ENCODE data around the gene UNC79.
"Not testable (repeated sequence)": the region's sequence is repeated elsewhere in the genome, so short reads cannot be mapped to it uniquely, and the experiment has no call there.

Gene UNC79

DNA sequence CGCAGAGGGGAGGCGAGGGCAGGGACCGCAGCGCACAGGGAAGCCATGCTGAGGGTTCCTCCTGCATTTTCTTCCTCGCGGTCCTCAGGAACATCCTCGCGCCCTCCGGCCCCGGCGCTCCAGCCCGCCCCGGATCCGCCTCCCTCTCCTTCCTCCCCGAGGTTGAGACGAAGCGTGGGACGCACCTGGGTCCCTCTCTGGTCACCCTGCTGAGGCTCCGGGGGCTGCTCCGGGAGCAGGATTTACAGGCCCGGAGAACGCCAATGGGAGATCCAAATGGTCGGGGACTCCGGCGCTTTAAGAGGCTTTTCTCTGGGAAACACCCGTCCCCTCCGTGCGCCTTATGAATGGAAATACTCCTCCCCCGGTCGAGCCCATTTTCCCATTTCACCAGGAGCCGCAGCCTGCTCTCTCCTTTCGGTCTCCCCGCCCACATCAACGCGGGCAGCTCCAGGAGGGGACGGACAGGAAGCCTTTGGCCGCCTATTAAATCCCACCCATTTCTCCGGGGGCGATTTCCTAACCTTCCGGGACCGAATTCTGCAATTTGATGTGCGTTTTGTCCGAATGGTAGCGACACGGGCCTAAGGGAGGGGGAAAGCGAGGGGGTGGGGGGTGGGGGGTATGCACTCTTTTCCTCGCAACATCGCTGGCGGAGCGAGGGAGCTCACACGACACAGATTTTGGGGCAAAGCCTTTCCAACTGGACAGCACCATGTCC is at the start of gene UNC79:
Gene UNC79 (plus strand): TSS at position 625 of the 721 bp plus-strand sequence. CDS start 91 bp downstream, at position 716.
- peak within 1 kb of the TSS; percentile 33 for H3K4me3 ChIP-seq (ENCODE audit: low read depth, low read length)
- DNase-seq (ENCODE audit: low read depth) = no peak

DNA sequence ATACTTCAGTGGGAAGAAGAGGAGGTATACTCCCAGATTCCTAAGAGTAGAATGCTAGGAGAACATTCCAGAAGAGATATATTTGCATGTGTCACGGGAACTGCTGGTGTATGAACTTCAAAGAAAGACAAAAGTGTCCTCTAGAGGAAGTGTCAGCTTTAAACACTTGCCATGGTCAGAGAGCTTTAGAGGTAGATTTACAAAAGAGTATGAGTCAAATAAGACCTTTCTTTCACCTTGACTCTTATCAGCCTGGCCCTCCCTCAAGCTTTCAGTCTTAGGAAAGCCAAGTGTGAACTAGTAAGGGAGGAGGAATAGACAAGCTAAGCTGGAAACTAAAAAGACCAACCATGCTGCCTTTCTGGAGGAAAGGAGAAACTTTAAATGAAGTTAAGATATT is 49.1 kb upstream of the UNC79 start:
- no peak for DNase-seq (ENCODE audit: low read depth)
- no peak overlapping the region for H3K4me3 ChIP-seq (ENCODE audit: low read depth, low read length)

DNA sequence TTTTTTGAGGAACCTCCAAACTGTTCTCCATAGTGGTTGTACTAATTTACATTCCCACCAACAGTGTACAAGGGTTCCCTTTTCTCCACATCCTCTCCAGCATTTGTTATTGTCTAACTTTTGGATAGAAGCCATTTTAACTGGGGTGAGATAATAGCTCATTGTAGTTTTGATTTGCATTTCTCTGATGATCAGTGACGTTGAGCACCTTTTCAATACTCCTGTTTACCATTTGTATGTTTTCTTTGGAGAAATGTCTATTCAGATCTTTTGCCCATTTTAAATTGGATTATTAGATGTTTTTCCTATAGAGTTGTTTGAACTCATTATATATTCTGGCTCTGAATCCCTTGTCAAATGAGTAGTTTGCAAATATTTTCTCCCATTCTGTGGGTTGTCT is 46.5 kb upstream of the UNC79 start:
- H3K4me3 ChIP-seq (ENCODE audit: low read depth, low read length); DNase-seq (ENCODE audit: low read depth): not testable (repeated sequence)

DNA sequence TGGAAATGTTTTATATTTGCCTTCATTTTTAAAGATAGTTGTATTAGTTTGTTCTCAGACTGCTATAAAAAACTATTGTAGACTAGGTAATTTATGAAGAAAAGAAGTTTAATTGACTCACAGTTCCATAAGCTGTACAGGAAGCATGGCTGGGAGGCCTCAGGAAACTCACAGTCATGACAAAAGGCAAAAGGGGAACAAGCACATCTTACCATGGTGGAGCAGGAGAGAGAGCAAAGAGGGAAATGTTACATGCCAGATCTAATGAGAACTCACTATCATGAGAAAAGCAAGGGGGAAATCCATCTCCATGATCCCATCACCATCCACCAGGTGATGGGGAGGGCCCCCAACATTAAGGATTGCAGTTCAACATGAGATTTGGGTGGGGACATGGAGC is 35.5 kb upstream of the UNC79 start:
- H3K4me3 ChIP-seq (ENCODE audit: low read depth, low read length) = no peak overlapping the region
- DNase-seq (ENCODE audit: low read depth) = no peak

DNA sequence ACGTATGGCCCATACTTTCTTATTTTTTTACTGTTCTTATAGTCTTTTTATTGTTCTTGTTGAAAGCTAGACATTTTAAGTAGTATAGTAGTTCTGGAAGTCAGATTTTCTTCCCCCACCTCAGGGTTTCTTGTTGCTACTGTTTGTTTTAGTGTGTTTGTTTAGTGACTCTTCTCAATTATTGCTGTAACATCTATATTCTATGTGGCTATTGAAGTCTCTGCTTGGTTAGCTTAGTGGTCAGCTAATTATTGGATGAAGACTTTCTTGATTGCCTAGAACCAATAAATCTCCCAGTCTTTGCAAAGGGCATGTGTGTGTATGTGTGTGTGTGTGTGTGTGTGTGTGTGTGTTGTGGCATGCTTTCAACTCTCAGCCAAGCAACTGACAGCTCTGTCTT is 34.3 kb upstream of the UNC79 start:
- H3K4me3 ChIP-seq (ENCODE audit: low read depth, low read length) = no peak overlapping the region
- DNase-seq (ENCODE audit: low read depth) = no peak

DNA sequence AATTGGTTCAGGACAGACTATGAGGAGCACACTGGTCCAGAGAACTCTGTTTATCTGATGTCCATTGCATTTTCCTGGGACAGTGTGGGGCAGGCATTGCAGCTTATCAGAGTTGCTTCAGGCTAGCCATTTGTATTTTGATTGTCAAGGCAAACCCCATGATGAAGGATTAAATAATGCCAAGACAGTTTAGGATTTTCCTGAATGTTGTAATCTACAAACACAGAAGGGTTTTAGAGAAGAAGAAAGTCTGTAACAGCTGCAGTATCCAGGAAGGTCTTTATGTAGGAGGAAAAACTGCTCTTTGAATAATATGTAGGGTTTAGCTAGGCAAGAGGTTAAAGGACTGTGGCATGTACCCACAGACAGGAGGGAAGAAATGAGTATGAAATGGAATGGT is 32.2 kb upstream of the UNC79 start:
- DNase-seq (ENCODE audit: low read depth) = no peak
- H3K4me3 ChIP-seq (ENCODE audit: low read depth, low read length) = no peak overlapping the region

DNA sequence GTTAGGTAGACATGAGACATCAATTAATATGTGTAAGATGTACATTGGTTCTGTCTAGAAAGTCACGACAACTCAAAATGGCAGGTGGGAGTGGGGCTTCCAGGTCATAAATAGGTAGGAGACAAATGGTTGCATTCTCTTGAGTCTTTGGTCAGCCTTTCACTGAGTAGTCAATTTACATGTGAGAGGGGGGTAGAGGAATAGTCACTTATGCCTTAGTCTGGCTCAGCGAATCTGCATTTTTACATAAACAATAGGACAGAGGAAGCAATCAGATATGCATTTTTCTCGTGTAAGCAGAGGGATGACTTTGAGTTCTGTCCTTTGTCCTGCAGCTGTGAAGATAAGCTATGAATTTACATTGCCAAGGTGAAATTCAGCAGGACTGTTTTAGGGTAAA is 27.8 kb upstream of the UNC79 start:
- DNase-seq (ENCODE audit: low read depth) = no peak
- H3K4me3 ChIP-seq (ENCODE audit: low read depth, low read length) = no peak overlapping the region

DNA sequence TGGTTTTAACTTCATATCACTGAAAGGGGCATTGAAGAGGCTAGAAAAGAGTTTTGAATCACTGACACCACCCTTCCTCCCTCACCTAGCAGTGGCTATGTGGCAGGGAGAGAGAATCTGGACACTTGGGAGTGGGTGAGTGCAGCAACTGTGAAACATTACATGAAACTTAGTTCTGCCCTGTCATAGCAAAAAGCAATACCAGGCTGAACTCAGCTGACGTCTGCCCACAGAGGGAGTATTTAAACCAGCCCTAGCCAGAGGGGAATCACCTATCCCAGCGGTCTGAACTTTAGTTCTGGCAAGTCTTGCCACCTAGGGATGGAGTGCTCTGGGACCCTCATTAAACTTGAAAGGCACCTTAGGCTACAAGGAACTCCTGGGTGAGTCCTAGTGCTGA is 20.7 kb upstream of the UNC79 start:
- H3K4me3 ChIP-seq (ENCODE audit: low read depth, low read length) = no peak overlapping the region
- no peak for DNase-seq (ENCODE audit: low read depth)

DNA sequence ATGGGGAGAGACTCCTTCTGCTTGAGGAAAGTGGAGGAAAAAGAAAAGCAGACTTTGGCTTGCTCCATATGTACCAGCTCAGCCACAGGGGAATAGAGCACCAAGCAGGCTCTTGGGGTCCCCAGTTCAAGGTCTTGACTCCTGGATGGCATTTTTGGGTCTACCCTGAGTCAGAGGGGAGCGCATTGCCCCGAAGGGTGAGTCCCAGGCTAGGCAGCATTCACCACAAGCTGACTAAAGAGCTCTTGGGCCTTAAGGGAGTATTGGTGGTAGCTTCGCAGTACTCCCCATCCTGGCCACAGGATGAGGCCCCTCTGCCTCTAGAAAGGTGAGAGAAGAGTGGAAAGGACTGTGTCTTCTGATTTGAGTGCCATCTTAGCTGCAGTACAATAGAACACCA is 19.8 kb upstream of the UNC79 start:
- no peak overlapping the region for H3K4me3 ChIP-seq (ENCODE audit: low read depth, low read length)
- DNase-seq (ENCODE audit: low read depth) = no peak

DNA sequence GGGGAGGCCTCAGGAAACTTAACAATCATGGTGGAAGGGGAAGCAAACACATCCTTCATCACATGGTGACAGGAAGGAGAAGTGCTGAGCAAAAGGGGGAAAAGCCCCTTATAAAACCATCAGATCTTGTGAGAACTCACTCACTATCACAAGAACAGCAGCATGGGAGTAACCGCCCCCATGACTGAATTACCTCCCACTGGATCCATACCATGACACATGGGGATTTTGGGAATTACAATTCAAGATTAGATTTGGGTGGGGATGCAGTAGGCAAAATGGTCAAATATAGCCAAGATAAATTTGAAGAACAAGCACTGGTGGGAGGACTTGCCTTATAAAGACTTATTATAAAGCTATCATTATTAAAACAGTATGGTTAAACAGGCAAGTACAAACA is 5.6 kb upstream of the UNC79 start:
- not testable (repeated sequence) for H3K4me3 ChIP-seq (ENCODE audit: low read depth, low read length); DNase-seq (ENCODE audit: low read depth)

DNA sequence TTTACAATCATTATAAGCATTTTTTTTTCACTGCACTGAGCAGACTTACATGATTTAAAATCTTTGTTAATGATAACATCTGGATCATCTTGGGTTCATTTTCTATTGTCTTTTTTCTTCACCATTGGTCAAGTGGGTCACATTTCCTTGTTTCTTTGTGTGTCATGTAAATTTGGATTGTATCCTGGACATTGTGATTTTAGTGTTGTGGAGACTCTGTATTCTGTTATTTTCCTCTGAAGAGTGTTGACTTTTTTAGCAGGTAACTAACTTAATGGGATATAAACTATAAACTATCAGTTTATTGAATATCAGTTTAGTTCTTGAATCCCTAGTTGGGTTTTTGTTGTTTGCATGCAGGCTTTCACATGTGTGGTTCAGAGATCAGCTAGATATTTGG is 4.0 kb upstream of the UNC79 start:
- H3K4me3 ChIP-seq (ENCODE audit: low read depth, low read length) = no peak overlapping the region
- DNase-seq (ENCODE audit: low read depth) = no peak

DNA sequence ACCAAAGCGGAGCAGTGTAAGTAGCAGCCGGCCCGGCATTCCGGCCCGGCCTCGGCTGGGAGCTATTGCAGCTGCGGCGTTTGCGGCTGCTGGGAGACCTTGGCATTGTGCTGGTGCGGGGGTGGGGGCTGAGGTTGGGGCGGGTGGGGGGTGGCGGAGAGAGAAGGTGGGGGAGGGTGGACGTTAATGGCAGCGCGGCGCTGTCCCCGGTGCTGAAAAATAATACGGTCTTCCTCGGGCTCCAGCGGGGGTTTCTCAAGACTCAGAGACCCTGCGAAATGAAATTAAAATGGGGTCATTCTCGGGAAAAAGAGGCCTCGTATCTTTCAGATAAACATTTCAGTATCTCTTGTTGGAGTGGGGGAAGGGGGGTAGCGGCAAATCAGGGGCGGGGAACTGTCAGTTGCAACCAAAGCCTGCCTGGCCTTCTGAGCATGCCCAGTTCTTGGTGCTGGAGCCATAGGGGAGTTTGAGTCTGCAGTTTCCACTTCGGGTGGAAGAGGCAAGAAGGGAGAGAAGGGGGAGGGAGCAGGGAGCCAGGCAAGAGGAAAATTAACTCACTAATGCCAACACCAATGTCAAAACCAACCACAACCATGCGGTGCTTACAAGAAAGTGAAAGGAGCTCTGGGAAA is 414 bp downstream of the UNC79 start:
- no peak for DNase-seq (ENCODE audit: low read depth)
- peak overlapping the region; percentile 33 for H3K4me3 ChIP-seq (ENCODE audit: low read depth, low read length)

DNA sequence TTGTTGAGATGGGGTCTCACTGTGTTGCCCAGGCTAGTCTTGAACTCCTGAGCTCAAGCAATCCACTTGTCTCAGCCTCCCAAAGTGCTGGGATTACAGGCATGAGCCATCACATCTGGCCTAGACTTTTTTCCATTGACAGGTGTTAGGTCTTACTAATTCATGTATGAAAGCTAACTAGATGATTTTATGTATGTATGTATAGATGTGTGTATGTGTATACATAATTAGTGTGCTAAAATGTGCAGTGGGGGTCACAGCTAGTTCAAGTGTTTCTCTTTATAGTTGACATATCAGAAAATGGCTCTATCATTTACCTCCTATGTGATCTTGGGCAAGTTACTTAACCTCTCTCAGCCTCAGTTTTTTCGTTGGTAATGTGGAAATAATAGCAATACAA is 23.5 kb downstream of the UNC79 start:
- DNase-seq (ENCODE audit: low read depth) = no peak
- no peak overlapping the region for H3K4me3 ChIP-seq (ENCODE audit: low read depth, low read length)

DNA sequence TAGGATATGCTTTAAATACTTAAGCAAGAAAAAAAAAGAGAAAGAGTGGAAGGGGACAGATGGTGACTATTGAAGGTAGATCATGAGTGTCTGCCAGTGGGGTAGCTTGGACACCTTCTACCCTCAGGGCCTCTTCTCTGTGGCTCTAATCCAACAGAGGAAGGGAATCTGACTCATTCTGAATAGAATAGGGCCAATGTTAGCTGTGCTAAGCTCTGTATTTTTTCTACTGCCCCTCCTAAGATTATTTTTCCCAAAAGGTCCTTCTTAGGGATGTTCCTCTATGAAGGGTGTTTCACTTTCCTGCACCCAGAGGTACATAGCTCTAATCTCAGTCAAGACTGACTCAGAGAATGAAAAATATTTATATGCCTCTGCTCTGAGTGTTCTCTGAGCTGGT is 25.6 kb downstream of the UNC79 start:
- no peak for DNase-seq (ENCODE audit: low read depth)
- no peak overlapping the region for H3K4me3 ChIP-seq (ENCODE audit: low read depth, low read length)

DNA sequence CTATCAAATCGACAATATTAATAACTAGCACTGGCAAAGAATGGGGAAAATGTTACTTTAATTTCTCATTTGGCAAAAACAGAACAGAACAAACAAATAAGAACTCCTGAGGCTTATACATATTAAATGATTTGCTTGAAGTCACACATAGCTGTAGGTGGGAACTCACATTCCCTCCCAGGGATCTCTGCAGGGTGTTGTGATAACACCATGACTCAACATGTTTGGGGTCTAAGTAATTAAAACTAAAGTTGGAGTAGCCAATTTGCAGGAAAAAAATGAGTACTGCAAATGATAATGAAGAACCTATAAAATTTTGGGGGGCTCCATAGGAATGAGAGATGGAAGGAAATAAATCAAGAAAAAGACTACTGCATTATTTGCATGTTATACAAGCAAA is 27.5 kb downstream of the UNC79 start:
- no peak overlapping the region for H3K4me3 ChIP-seq (ENCODE audit: low read depth, low read length)
- no peak for DNase-seq (ENCODE audit: low read depth)

DNA sequence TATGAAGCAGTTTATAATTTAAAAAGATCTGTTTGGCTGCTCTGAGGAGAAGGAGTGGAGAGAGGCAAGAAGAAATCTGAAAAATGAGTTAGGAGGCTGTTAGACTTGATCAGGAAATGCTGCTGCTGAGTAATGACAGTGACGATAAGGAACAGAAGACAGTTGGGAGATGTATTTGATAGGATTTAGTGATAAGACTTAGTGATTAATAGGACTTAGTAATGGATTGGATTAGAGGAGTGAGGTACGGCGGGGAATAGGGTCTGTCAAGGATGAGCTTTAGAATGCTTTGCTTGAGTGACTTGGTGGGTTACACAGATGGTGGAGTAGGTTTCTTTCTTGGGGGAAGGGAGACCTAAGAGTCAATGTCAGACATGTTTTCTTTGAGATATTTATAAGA is 31.7 kb downstream of the UNC79 start:
- no peak for DNase-seq (ENCODE audit: low read depth)
- H3K4me3 ChIP-seq (ENCODE audit: low read depth, low read length) = no peak overlapping the region

DNA sequence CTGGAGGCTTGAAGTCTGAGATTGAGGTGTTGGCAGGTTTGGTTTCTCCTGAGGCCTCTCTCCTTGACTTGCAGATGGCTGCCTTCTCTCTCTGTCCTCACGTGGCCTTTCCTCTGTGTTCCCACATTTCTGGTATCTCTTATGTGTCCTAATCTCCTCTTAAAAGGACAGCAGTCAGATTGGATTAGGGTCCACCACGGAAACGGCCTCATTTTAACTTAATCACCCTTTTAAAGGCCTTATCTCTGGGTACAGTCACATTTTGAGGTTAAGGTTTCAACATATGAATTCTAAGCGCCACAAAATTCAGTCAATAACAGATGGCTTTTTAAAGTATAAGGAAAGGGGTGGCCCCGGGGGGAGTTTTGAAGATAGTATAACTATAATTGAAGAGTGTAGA is 33.5 kb downstream of the UNC79 start:
- no peak for DNase-seq (ENCODE audit: low read depth)
- H3K4me3 ChIP-seq (ENCODE audit: low read depth, low read length) = no peak overlapping the region

DNA sequence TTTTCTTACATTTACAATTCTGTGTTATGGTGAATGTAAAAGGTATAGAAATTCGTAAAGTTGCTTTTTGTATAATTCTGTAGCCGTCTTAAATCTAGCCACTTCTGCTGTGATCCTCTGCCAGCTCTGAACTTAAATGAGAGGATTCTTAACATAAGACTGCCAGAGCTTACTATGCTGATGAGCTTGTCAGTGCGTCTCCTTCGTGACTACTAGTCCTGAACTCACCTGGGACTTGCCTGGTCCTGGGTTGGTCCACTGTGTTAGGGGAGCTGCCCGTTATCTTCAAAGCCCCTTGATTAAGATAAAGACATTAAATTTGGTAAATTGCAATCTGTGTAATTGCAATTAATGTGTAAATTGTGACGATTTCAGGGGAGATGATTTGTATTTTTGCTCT is 44.7 kb downstream of the UNC79 start:
- DNase-seq (ENCODE audit: low read depth) = no peak
- H3K4me3 ChIP-seq (ENCODE audit: low read depth, low read length) = no peak overlapping the region

DNA sequence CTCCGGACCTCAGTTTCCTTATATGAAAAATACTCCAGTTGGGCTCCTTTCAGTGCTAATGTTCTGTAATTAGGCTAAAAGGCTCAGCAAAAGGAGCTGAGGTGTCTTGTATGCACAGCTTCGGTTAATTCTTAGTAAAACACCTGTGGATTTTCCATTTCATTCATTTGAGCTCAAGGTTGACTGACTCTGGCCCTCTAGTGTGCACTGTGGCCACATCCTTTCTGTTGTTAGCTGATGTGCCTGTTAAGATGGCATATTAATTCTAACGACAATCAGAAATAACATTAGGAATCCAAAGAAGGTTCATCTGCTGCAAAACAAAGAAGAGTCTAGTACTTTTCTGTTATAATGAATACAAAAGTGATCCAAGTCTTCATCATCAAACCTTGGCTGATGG is 45.6 kb downstream of the UNC79 start:
- no peak overlapping the region for H3K4me3 ChIP-seq (ENCODE audit: low read depth, low read length)
- DNase-seq (ENCODE audit: low read depth) = no peak

DNA sequence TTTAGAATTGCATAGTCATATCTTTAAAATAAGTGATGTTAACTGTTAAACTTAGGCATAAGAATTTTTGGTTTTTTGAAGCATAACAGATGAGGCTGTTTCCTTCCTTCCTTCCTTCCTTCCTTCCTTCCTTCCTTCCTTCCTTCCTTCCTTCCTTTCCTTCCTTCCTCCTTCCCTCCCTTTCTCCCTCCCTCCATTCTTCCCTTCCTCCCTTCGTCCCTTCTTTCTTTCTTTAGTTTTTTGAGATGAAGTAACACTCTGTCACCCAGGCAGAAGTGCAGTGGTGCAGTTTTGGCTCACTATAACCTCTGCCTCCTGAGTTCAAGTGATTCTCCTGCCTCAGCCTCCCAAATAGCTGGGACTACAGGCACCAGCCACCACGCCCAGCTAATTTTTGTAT is 48.3 kb downstream of the UNC79 start:
- H3K4me3 ChIP-seq (ENCODE audit: low read depth, low read length); DNase-seq (ENCODE audit: low read depth): not testable (repeated sequence)

DNA sequence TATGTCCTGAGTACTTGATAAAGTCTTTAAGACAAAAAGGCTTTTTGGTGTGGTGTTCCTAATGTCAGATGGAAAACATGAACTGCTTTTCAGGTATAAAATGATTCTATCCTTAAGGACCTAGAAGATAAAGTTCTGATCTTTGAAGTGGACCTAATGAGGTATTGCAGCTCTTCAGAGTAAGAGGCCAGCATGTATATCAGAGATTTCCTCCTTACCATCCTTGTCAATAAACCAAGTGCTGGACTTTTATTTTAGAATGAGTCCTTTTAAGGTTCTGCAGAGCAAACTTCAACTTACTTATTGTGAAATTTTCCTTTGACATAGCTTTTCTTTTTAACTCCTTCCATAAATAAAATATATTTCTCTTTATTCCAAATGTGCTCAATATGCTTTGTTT is 50.1 kb downstream of the UNC79 start:
- no peak overlapping the region for H3K4me3 ChIP-seq (ENCODE audit: low read depth, low read length)
- no peak for DNase-seq (ENCODE audit: low read depth)

Data from skeletal muscle cell (primary cell).